ENCODE measurements around the gene RCAN2.

RCAN2 gene

GRCh38 chr6:46217671-46218131 lies 273.5 kb downstream of the RCAN2 start:
- no peak for TF ChIP-seq PATZ1 (CRISPR knock-in tag; IDR thresholded peaks at IDR 0.05; ENCODE audit: borderline replicate concordance)
- TF ChIP-seq ZFP30 (CRISPR knock-in tag; IDR thresholded peaks at IDR 0.05), result no peak
- TF ChIP-seq SNAI2 (CRISPR knock-in tag; IDR thresholded peaks at IDR 0.05), result no peak
- no peak for TF ChIP-seq ARNTL (CRISPR knock-in tag; IDR thresholded peaks at IDR 0.05; ENCODE audit: borderline replicate concordance, low read depth)
- TF ChIP-seq, protein P1, sequence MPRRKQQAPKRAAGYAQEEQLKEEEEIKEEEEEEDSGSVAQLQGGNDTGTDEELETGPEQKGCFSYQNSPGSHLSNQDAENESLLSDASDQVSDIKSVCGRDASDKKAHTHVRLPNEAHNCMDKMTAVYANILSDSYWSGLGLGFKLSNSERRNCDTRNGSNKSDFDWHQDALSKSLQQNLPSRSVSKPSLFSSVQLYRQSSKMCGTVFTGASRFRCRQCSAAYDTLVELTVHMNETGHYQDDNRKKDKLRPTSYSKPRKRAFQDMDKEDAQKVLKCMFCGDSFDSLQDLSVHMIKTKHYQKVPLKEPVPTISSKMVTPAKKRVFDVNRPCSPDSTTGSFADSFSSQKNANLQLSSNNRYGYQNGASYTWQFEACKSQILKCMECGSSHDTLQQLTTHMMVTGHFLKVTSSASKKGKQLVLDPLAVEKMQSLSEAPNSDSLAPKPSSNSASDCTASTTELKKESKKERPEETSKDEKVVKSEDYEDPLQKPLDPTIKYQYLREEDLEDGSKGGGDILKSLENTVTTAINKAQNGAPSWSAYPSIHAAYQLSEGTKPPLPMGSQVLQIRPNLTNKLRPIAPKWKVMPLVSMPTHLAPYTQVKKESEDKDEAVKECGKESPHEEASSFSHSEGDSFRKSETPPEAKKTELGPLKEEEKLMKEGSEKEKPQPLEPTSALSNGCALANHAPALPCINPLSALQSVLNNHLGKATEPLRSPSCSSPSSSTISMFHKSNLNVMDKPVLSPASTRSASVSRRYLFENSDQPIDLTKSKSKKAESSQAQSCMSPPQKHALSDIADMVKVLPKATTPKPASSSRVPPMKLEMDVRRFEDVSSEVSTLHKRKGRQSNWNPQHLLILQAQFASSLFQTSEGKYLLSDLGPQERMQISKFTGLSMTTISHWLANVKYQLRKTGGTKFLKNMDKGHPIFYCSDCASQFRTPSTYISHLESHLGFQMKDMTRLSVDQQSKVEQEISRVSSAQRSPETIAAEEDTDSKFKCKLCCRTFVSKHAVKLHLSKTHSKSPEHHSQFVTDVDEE (CRISPR knock-in tag; IDR thresholded peaks at IDR 0.05), result no peak
- TF ChIP-seq ESRRG (CRISPR knock-in tag; IDR thresholded peaks at IDR 0.05), result no peak
- TF ChIP-seq RARB (CRISPR knock-in tag; IDR thresholded peaks at IDR 0.05), result no peak
- TF ChIP-seq, protein P2, sequence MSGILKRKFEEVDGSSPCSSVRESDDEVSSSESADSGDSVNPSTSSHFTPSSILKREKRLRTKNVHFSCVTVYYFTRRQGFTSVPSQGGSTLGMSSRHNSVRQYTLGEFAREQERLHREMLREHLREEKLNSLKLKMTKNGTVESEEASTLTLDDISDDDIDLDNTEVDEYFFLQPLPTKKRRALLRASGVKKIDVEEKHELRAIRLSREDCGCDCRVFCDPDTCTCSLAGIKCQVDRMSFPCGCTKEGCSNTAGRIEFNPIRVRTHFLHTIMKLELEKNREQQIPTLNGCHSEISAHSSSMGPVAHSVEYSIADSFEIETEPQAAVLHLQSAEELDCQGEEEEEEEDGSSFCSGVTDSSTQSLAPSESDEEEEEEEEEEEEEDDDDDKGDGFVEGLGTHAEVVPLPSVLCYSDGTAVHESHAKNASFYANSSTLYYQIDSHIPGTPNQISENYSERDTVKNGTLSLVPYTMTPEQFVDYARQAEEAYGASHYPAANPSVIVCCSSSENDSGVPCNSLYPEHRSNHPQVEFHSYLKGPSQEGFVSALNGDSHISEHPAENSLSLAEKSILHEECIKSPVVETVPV (CRISPR knock-in tag; IDR thresholded peaks at IDR 0.05), result no peak
- no peak for ATAC-seq

GRCh38 chr6:46216879-46217278 lies 274.4 kb downstream of the RCAN2 start:
- no peak for ATAC-seq
- TF ChIP-seq RARB (CRISPR knock-in tag; IDR thresholded peaks at IDR 0.05) (no peak), ZFP3 (CRISPR knock-in tag; IDR thresholded peaks at IDR 0.05) (no peak), ZNF70 (CRISPR knock-in tag; IDR thresholded peaks at IDR 0.05) (no peak), OSR1 (CRISPR knock-in tag; IDR thresholded peaks at IDR 0.05) (no peak), BACH2 (CRISPR knock-in tag; IDR thresholded peaks at IDR 0.05; ENCODE audit: borderline replicate concordance) (no peak), GLIS3 (CRISPR knock-in tag; IDR thresholded peaks at IDR 0.05) (no peak)
- TF ChIP-seq, protein P3, sequence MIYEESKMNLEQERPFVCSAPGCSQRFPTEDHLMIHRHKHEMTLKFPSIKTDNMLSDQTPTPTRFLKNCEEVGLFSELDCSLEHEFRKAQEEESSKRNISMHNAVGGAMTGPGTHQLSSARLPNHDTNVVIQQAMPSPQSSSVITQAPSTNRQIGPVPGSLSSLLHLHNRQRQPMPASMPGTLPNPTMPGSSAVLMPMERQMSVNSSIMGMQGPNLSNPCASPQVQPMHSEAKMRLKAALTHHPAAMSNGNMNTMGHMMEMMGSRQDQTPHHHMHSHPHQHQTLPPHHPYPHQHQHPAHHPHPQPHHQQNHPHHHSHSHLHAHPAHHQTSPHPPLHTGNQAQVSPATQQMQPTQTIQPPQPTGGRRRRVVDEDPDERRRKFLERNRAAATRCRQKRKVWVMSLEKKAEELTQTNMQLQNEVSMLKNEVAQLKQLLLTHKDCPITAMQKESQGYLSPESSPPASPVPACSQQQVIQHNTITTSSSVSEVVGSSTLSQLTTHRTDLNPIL (CRISPR knock-in tag; IDR thresholded peaks at IDR 0.05; ENCODE audit: low read depth), result no peak

- ATAC-seq, result no peak
- no peak for TF ChIP-seq ZNF565 (CRISPR knock-in tag; conservative IDR thresholded peaks at IDR 0.05; ENCODE audit: low read depth)
- TF ChIP-seq ESRRG (CRISPR knock-in tag; IDR thresholded peaks at IDR 0.05), result no peak
These were observed 275.5 kb downstream of the RCAN2 start for GRCh38 chr6:46215777-46216176.

- no peak for ATAC-seq
- no peak for TF ChIP-seq TCF4 (CRISPR knock-in tag; IDR thresholded peaks at IDR 0.05; ENCODE audit: borderline replicate concordance)
- no peak for TF ChIP-seq ZFP3 (CRISPR knock-in tag; IDR thresholded peaks at IDR 0.05)
- TF ChIP-seq GLIS3 (CRISPR knock-in tag; IDR thresholded peaks at IDR 0.05), result no peak
- no peak for TF ChIP-seq ARNTL (CRISPR knock-in tag; IDR thresholded peaks at IDR 0.05; ENCODE audit: borderline replicate concordance, low read depth)
- TF ChIP-seq CSDC2 (CRISPR knock-in tag; IDR thresholded peaks at IDR 0.05), result no peak
- TF ChIP-seq BACH2 (CRISPR knock-in tag; IDR thresholded peaks at IDR 0.05; ENCODE audit: borderline replicate concordance), result no peak
- TF ChIP-seq POU6F1 (CRISPR knock-in tag; IDR thresholded peaks at IDR 0.05; ENCODE audit: borderline replicate concordance, low read depth), result no peak
- no peak for TF ChIP-seq ZC3H10 (CRISPR knock-in tag; IDR thresholded peaks at IDR 0.05)
- TF ChIP-seq, protein P1 (CRISPR knock-in tag; IDR thresholded peaks at IDR 0.05), result no peak
- no peak for TF ChIP-seq RARB (CRISPR knock-in tag; IDR thresholded peaks at IDR 0.05)
- no peak for TF ChIP-seq ZNF565 (CRISPR knock-in tag; conservative IDR thresholded peaks at IDR 0.05; ENCODE audit: low read depth)
- TF ChIP-seq TOX (CRISPR knock-in tag; IDR thresholded peaks at IDR 0.05; ENCODE audit: borderline replicate concordance), result no peak
These were observed 276.0 kb downstream of the RCAN2 start for GRCh38 chr6:46215213-46215612.

Data from SK-N-SH treated with all-trans-retinoic acid at 6 μM for 48 hours (cell line).